GM18867 (cell line): ENCODE measurements around the gene CACHD1.

Experiments
- ATAC-seq: cut with Tn5 transposase; IDR thresholded peaks from one replicate; pipeline ENCODE4 v1.9.1; 2021; ENCODE audit warnings: mild to moderate bottlenecking, moderate library complexity; ENCODE audit not compliant: unreplicated experiment

CACHD1 gene

GRCh38 chr1:64472805-64473204 lies 2.9 kb downstream of the CACHD1 start:
- no peak for ATAC-seq

GRCh38 chr1:64473367-64473766 lies 3.4 kb downstream of the CACHD1 start:
- ATAC-seq, result no peak

GRCh38 chr1:64474133-64474532 lies 4.2 kb downstream of the CACHD1 start:
- ATAC-seq, result no peak

- ATAC-seq, result no peak
Measured at GRCh38 chr1:64474665-64475439, 4.9 kb downstream of the CACHD1 start.

- no peak for ATAC-seq
Measured at GRCh38 chr1:64476251-64476952, 6.5 kb downstream of the CACHD1 start.

- no peak for ATAC-seq
Measured at GRCh38 chr1:64478594-64479470, 8.9 kb downstream of the CACHD1 start.

- no peak for ATAC-seq
Measured at GRCh38 chr1:64479874-64480273, 9.9 kb downstream of the CACHD1 start.

GRCh38 chr1:64480999-64481772 lies 11.3 kb downstream of the CACHD1 start:
- no peak for ATAC-seq

- ATAC-seq, result no peak
Measured at GRCh38 chr1:64482128-64482527, 12.2 kb downstream of the CACHD1 start.

- ATAC-seq, result no peak
Measured at GRCh38 chr1:64482720-64483119, 12.8 kb downstream of the CACHD1 start.

GRCh38 chr1:64483731-64484414 lies 13.9 kb downstream of the CACHD1 start:
- no peak for ATAC-seq

GRCh38 chr1:64484651-64485050 lies 14.7 kb downstream of the CACHD1 start:
- ATAC-seq, result no peak

- ATAC-seq, result no peak
Measured at GRCh38 chr1:64486193-64486592, 16.3 kb downstream of the CACHD1 start.

- ATAC-seq, result no peak
Measured at GRCh38 chr1:64487061-64487460, 17.1 kb downstream of the CACHD1 start.

- ATAC-seq, result no peak
Measured at GRCh38 chr1:64488862-64489261, 18.9 kb downstream of the CACHD1 start.

- ATAC-seq, result no peak
Measured at GRCh38 chr1:64489707-64490106, 19.8 kb downstream of the CACHD1 start.

GRCh38 chr1:64490213-64490818 lies 20.4 kb downstream of the CACHD1 start:
- no peak for ATAC-seq

- no peak for ATAC-seq
Measured at GRCh38 chr1:64492424-64492823, 22.5 kb downstream of the CACHD1 start.

GRCh38 chr1:64493831-64494230 lies 23.9 kb downstream of the CACHD1 start:
- ATAC-seq, result no peak

GRCh38 chr1:64494659-64495058 lies 24.7 kb downstream of the CACHD1 start:
- no peak for ATAC-seq
